IMR-90 (cell line): ENCODE results near the gene CHAT. TPM values are rescaled to one million over a fixed set of nuclear protein-coding genes. Genes with fewer than 3 reads are reported as not detected.

ENCODE experiments used
- ATAC-seq: fragments of 200-7000 bp; cut with Tn5 transposase; 2 replicates; pipeline ENCODE4 v1.9.1; 2020; ENCODE audit warnings: low read depth, mild to moderate bottlenecking, moderate library complexity
- BruUV-seq: library from RNA; stranded (reverse); fragments of 400-500 nt; replicated peaks from 2 replicates; lab custom pipeline; 2021; lab: Mats Ljungman, UMichigan
- CTCF ChIA-PET: fragments of 300-600 bp; formaldehyde crosslinking; extraction: SDS; loops from one replicate; lab custom pipeline; 2021; ENCODE audit warnings: antibody characterized with exemption; lab: Yijun Ruan, JAX
- POLR2A ChIA-PET: fragments of 300-600 bp; sonication (Branson Sonifier 250); formaldehyde crosslinking; loops from one replicate; lab custom pipeline; 2022; ENCODE audit warnings: antibody characterized with exemption; ENCODE audit not compliant: unreplicated experiment; lab: Charles Lee
- DNase-seq: peaks from one replicate; pipeline ENCODE4 v3.0.0; 2013
- H2AFZ ChIP-seq: replicated peaks from 2 replicates; pipeline ENCODE3; 2013; ENCODE audit warnings: low read length, mild to moderate bottlenecking; ENCODE audit not compliant: poor library complexity
- H2AK5ac ChIP-seq: 2 replicates; pipeline ENCODE4 v1.6.1; 2013; ENCODE audit warnings: low read depth, low read length, inconsistent platforms
- H2AK9ac ChIP-seq: replicated peaks from 2 replicates; pipeline ENCODE3; 2013; ENCODE audit warnings: mild to moderate bottlenecking, low read depth, low read length, moderate library complexity; ENCODE audit not compliant: poor library complexity
- H2BK120ac ChIP-seq: 2 replicates; pipeline ENCODE4 v1.6.1; 2013; ENCODE audit warnings: low read depth, low read length, inconsistent platforms
- H2BK15ac ChIP-seq: 3 replicates; pipeline ENCODE4 v1.6.1; 2013; ENCODE audit warnings: low read depth, low read length, inconsistent platforms
- H2BK20ac ChIP-seq: 2 replicates; pipeline ENCODE4 v1.6.1; 2013; ENCODE audit warnings: low read depth, mild to moderate bottlenecking, inconsistent platforms, low read length, moderate library complexity
- H2BK5ac ChIP-seq: 2 replicates; pipeline ENCODE4 v1.6.1; 2013; ENCODE audit warnings: mild to moderate bottlenecking, low read depth, low read length, inconsistent platforms; ENCODE audit not compliant: poor library complexity, severe bottlenecking
- H3K14ac ChIP-seq: replicated peaks from 2 replicates; pipeline ENCODE4 v1.6.1; 2013; ENCODE audit warnings: low read depth, low read length, inconsistent platforms
- H3K18ac ChIP-seq: 2 replicates; pipeline ENCODE4 v1.6.1; 2013; ENCODE audit warnings: low read depth, low read length, control low read depth
- H3K23ac ChIP-seq: 2 replicates; pipeline ENCODE4 v1.6.1; 2013; ENCODE audit warnings: low read depth, low read length, inconsistent platforms
- H3K27ac ChIP-seq: 2 replicates; pipeline ENCODE4 v1.5.1; 2013; ENCODE audit warnings: mild to moderate bottlenecking, control low read depth, low read length; ENCODE audit not compliant: insufficient read depth
- H3K27me3 ChIP-seq: 2 replicates; pipeline ENCODE4 v1.6.1; 2013; ENCODE audit warnings: low read length; ENCODE audit not compliant: control insufficient read depth, insufficient read depth
- H3K36me3 ChIP-seq: 2 replicates; pipeline ENCODE4 v1.6.1; 2013; ENCODE audit warnings: low read length, mixed read lengths; ENCODE audit not compliant: control insufficient read depth, insufficient read depth
- H3K4ac ChIP-seq: 2 replicates; pipeline ENCODE4 v1.6.1; 2013; ENCODE audit warnings: low read depth, low read length, inconsistent platforms
- H3K4me1 ChIP-seq: 2 replicates; pipeline ENCODE4 v1.6.1; 2013; ENCODE audit warnings: low read length, mixed read lengths; ENCODE audit not compliant: control insufficient read depth, insufficient read depth
- H3K4me2 ChIP-seq: 2 replicates; pipeline ENCODE4 v1.6.1; 2013; ENCODE audit warnings: low read depth, mild to moderate bottlenecking, control low read depth, low read length, moderate library complexity
- H3K4me3 ChIP-seq: 2 replicates; pipeline ENCODE4 v1.5.1; 2013; ENCODE audit warnings: low read depth, mild to moderate bottlenecking, control low read depth, low read length, moderate library complexity; ENCODE audit not compliant: insufficient read depth
- H3K56ac ChIP-seq: 2 replicates; pipeline ENCODE4 v1.6.1; 2013; ENCODE audit warnings: low read length, inconsistent platforms; ENCODE audit not compliant: insufficient read depth; ENCODE audit errors: extremely low read depth
- H3K79me1 ChIP-seq, 2 experiments: 2 replicates each; pipeline ENCODE4 v1.6.1; 2013; ENCODE audit warnings: low read length in 2 of 2, inconsistent platforms in 1 of 2, low read depth in 1 of 2
- H3K9ac ChIP-seq: 2 replicates; pipeline ENCODE4 v1.6.1; 2013; ENCODE audit warnings: low read depth, low read length, control low read depth
- H3K9me1 ChIP-seq: 2 replicates; pipeline ENCODE4 v1.6.1; 2013; ENCODE audit warnings: low read length, inconsistent platforms; ENCODE audit not compliant: insufficient read depth
- H3K9me3 ChIP-seq: 2 replicates; pipeline ENCODE4 v1.6.1; 2013; ENCODE audit warnings: low read length; ENCODE audit not compliant: control insufficient read depth, insufficient read depth
- H4K20me1 ChIP-seq: 2 replicates; pipeline ENCODE4 v1.6.1; 2013; ENCODE audit warnings: low read length, inconsistent platforms; ENCODE audit not compliant: insufficient read depth
- H4K5ac ChIP-seq: 2 replicates; pipeline ENCODE4 v1.6.1; 2013; ENCODE audit warnings: mild to moderate bottlenecking, low read depth, low read length, control low read depth
- H4K8ac ChIP-seq, 2 experiments: 2 replicates each; pipeline ENCODE4 v1.6.1; 2013; ENCODE audit warnings: low read depth in 2 of 2, low read length in 2 of 2, control low read depth in 1 of 2, inconsistent platforms in 1 of 2
- H4K91ac ChIP-seq: 2 replicates; pipeline ENCODE4 v1.6.1; 2013; ENCODE audit warnings: low read depth, low read length, inconsistent platforms; ENCODE audit not compliant: insufficient read depth
- CEBPB ChIP-seq: IDR thresholded peaks from 2 replicates; pipeline ENCODE4 v1.6.1; 2012; ENCODE audit warnings: low read depth, low read length, improper control_type of control experiment
- WGBS, 2 experiments: methylation state at CpG; one replicate each; pipeline versions ENCODE4 v1.1.5 to v1.1.7; 2013; ENCODE audit warnings: missing lambda C conversion rate in 2 of 2; ENCODE audit not compliant: insufficient read length in 1 of 2; ENCODE audit errors: extremely low coverage in 2 of 2; 5-methylcytosine and 5-hydroxymethylcytosine counted together
- dilution Hi-C: fragments of 300-500 bp; cut with HindIII; formaldehyde crosslinking; loops from one replicate; pipeline ENCODE4 v1.14.3; 2018; ENCODE audit warnings: low sequenced_read_pairs; ENCODE audit not compliant: unreplicated experiment
- in situ Hi-C: fragments of 300-500 bp; cut with MboI; formaldehyde crosslinking; loops from 3 replicates; pipeline ENCODE4 v1.14.3; 2019; ENCODE audit warnings: low sequenced_read_pairs, inconsistent platforms, mixed read lengths
- intact Hi-C: fragments of 100-400 bp; cut with micrococcal nuclease; formaldehyde crosslinking; loops from 2 replicates; pipeline ENCODE4 v1.10.0; 2022
- polyA plus RNA-seq, 3 experiments: library from polyadenylated mRNA; depleted of rRNA; stranded (reverse); fragments of >200 nt; gene quantifications; 2 replicates each; pipeline ENCODE4 v1.2.3, GENCODE V29; 2012; ENCODE audit warnings: low replicate concordance in 1 of 3
- total RNA-seq: library from RNA; depleted of rRNA; stranded (reverse); fragments of >200 nt; gene quantifications from 2 replicates; pipeline ENCODE4 v1.2.3, GENCODE V29; 2012

The CHAT gene
- total and polyA plus RNA-seq, 2 of the 4 experiments (the other 2 are of a cell fraction), result not detected

DNA sequence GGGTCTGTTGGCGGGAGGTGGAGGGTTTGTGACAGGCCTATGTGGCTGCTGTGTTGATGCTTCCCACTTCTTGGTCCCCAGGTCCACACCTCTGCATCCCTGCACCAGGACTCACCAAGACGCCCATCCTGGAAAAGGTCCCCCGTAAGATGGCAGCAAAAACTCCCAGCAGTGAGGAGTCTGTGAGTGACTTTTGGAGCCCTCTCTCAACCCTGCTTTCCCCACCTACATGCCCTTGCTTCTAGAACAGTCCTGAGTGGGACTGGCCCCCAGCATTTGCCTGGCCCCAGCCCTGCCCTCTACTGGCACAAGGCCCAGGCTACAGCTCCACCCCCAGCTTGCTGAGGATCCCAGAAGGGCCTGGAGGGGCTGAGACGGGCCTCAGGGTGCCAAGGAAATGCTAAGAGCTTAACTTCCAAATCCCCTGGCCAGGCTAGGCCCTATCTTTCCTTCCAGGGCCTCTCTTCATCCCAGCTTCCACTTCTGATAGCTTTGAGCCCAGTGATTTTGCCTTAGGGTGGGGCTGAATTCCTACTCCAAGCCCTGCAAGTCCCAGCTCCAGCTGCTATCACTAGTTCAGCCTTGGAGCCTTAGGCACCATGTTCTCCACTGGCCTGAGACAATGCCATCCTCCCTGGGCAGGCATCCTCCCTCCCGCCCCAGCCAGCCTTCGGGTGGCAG is 2.7 kb downstream of the CHAT start:
- H3K18ac ChIP-seq, result no peak overlapping the region
- no peak overlapping the region for H2AFZ ChIP-seq
- in situ Hi-C loops (no loop called here), dilution Hi-C loops (no loop called here), intact Hi-C loops (no loop called here)
- H3K4me2 ChIP-seq, result no peak overlapping the region
- no peak overlapping the region for H2AK5ac ChIP-seq
- no peak overlapping the region for H2AK9ac ChIP-seq
- no peaks in the 10 kb centered on the region for H3K36me3 ChIP-seq
- no peak for ATAC-seq
- H2BK20ac ChIP-seq, result no peak overlapping the region
- H3K4me1 ChIP-seq, result no peaks in the 10 kb centered on the region
- H3K9me3 ChIP-seq, result peaks cover 9% of the 10 kb centered on the region; the same call in 1 of the 2 replicates
- H4K5ac ChIP-seq, result no peak overlapping the region
- CTCF ChIA-PET, result no interaction called here
- no peak overlapping the region for H3K27ac ChIP-seq
- no peak overlapping the region for H4K91ac ChIP-seq
- no peak overlapping the region for H2BK5ac ChIP-seq
- no peak overlapping the region for H2BK120ac ChIP-seq
- H3K23ac ChIP-seq, result no peak overlapping the region
- no peak overlapping the region for H3K14ac ChIP-seq
- no peaks in the 10 kb centered on the region for H3K9me1 ChIP-seq
- no peaks in the 10 kb centered on the region for H4K20me1 ChIP-seq
- H2BK15ac ChIP-seq, result no peak overlapping the region
- POLR2A ChIA-PET, result no interaction called here
- no peak overlapping the region for H3K4me3 ChIP-seq
- no peak overlapping the region for H3K56ac ChIP-seq
- H3K9ac ChIP-seq, result no peak overlapping the region
- peaks cover 72% of the 10 kb centered on the region for H3K27me3 ChIP-seq
- WGBS, 2 experiments, result no CpG with 5 or more reads among the region's 6 CpGs
- H3K79me1 ChIP-seq, result no peaks in the 10 kb centered on the region
- no TSS peak for BruUV-seq
- no peak overlapping the region for H4K8ac ChIP-seq
- no peak for DNase-seq
- no peak overlapping the region for H3K4ac ChIP-seq
- TF ChIP-seq CEBPB, result no peak
